Small intestine (tissue), 7 donors: ENCODE data around the gene VRK3. TPM values are rescaled to one million over a fixed set of nuclear protein-coding genes. Genes with fewer than 3 reads are reported as not detected.

Source experiments
- DNase-seq, 2 donors: peaks; one replicate each; pipeline versions ENCODE4 v3.0.0 to v3.0.0-alpha.2; 2013
- FAIRE-seq: peaks from 2 replicates; lab custom pipeline; 2012; peaks lifted over from hg19 to GRCh38; lab: Jason Lieb, UNC
- H3K27ac ChIP-seq, 3 donors: one replicate each; pipeline ENCODE4 v1.5.1; 2013; ENCODE audit warnings: low read length in 2 of 3, mild to moderate bottlenecking in 2 of 3, control low read depth in 1 of 3, inconsistent platforms in 1 of 3, low read depth in 1 of 3, moderate library complexity in 1 of 3
- H3K27me3 ChIP-seq, 3 donors: one replicate each; pipeline ENCODE4 v1.6.1; 2013; ENCODE audit warnings: low read length in 3 of 3, inconsistent platforms in 1 of 3; ENCODE audit not compliant: control insufficient read depth in 3 of 3, insufficient read depth in 3 of 3
- H3K36me3 ChIP-seq, 3 donors: one replicate each; pipeline ENCODE4 v1.6.1; 2013; ENCODE audit warnings: low read length in 3 of 3, inconsistent platforms in 1 of 3, low read depth in 1 of 3, mild to moderate bottlenecking in 1 of 3, moderate library complexity in 1 of 3; ENCODE audit not compliant: control insufficient read depth in 3 of 3, insufficient read depth in 2 of 3
- H3K4me1 ChIP-seq, 3 donors: one replicate each; pipeline ENCODE4 v1.6.1; 2013; ENCODE audit warnings: low read length in 2 of 3, inconsistent platforms in 1 of 3, low read depth in 1 of 3, mild to moderate bottlenecking in 1 of 3, moderate library complexity in 1 of 3; ENCODE audit not compliant: control insufficient read depth in 3 of 3, insufficient read depth in 2 of 3
- H3K4me3 ChIP-seq, 3 donors: one replicate each; pipeline ENCODE4 v1.5.1; 2013; ENCODE audit warnings: low read length in 3 of 3, control low read depth in 1 of 3, inconsistent platforms in 1 of 3, low read depth in 1 of 3, mild to moderate bottlenecking in 1 of 3, moderate library complexity in 1 of 3
- H3K9me3 ChIP-seq, 2 donors: one replicate each; pipeline ENCODE4 v1.6.1; 2013; ENCODE audit warnings: low read depth in 1 of 2, low read length in 1 of 2; ENCODE audit not compliant: control insufficient read depth in 2 of 2, insufficient read depth in 1 of 2
- WGBS, 3 donors: extraction: QIAGEN DNeasy Blood & Tissue Kit; methylation state at CpG; one replicate each; pipeline ENCODE4 v1.1.7; 2013; 5-methylcytosine and 5-hydroxymethylcytosine counted together
- polyA plus RNA-seq, 4 donors: library from polyadenylated mRNA; stranded (reverse) in 3 of 4; unstranded in 1 of 4; fragments of 200-250 nt in 3 of 4; fragments of 120-200 nt in 1 of 4; gene quantifications; one replicate each; pipeline versions ENCODE4 v1.2.1 to v1.2.3, GENCODE V29; 2013
- donor health status: healthy with polysubstance abuse.
- donor health status: control.
- donor health status: control.
- donor health status: Bipolar disorder and iron deficiency.
- donor health status: healthy.

Gene VRK3
- polyA plus RNA-seq, 4 donors: 39.8 to 63.3 (median 48.9) TPM

GRCh38 chr19:50025794-50026549, 800 bp upstream of the VRK3 start, which contains the start of gene ZNF473:
TSS of gene ZNF473 (plus strand) at chr19:50026005. CDS start at chr19:50031083, 5,078 bp downstream.
- DNase-seq: peak; percentile 97 to 98
- Histone ChIP-seq H3K4me3 (peak within 1 kb of the TSS; percentile 67 to 83 (median 73)), H3K27me3 (no peaks in the 10 kb centered on the region), H3K9me3 (no peaks in the 10 kb centered on the region), H3K27ac (peak within 1 kb of the TSS; percentile 90 to 94 (median 93)), H3K4me1 (peaks cover 2 to 32% (median 3%) of the 10 kb centered on the region in 3 donors), H3K36me3 (peaks cover 0 to 20% (median 0%) of the 10 kb centered on the region in 3 donors)
- WGBS, 3 donors: 12 to 15% (median 14%) methylated on average over 45 of the region's 45 CpGs
- FAIRE-seq: no peak

GRCh38 chr19:50024719-50025021, 502 bp downstream of the VRK3 start:
- H3K4me3 ChIP-seq: peak overlapping the region; percentile 67 to 83 (median 73)
- no peaks in the 10 kb centered on the region for H3K9me3 ChIP-seq
- H3K27ac ChIP-seq: peak overlapping the region; percentile 90 to 94 (median 93)
- H3K27me3 ChIP-seq: no peaks in the 10 kb centered on the region
- peaks cover 3 to 40% (median 7%) of the 10 kb centered on the region in 3 donors for H3K4me1 ChIP-seq
- DNase-seq (no peak), FAIRE-seq (no peak)
- WGBS, 3 donors: 0 to 1% (median 0%) methylated on average over 10 of the region's 10 CpGs
- H3K36me3 ChIP-seq: peaks cover 0 to 14% (median 0%) of the 10 kb centered on the region in 3 donors

- no peak overlapping the region for H3K4me3 ChIP-seq
- peaks cover 3 to 45% (median 7%) of the 10 kb centered on the region in 3 donors for H3K4me1 ChIP-seq
- FAIRE-seq: no peak
Measured at GRCh38 chr19:50022823-50023222, 2.3 kb downstream of the VRK3 start.

GRCh38 chr19:50020481-50020880, 4.7 kb downstream of the VRK3 start:
- no peaks in the 10 kb centered on the region for H3K9me3 ChIP-seq
- H3K27ac ChIP-seq: peak overlapping the region; percentile 32 to 90 (median 54)
- FAIRE-seq (no peak), DNase-seq (peak; percentile 17 to 42)
- H3K27me3 ChIP-seq: no peaks in the 10 kb centered on the region
- H3K36me3 ChIP-seq: peaks cover 6 to 41% (median 18%) of the 10 kb centered on the region in 3 donors
- H3K4me1 ChIP-seq: peaks cover 3 to 37% (median 5%) of the 10 kb centered on the region in 3 donors
- H3K4me3 ChIP-seq: no peak overlapping the region
- WGBS, 3 donors: 73 to 80% (median 75%) methylated on average over 6 of the region's 6 CpGs

More at GRCh38 chr19:50022823-50023222, 2.3 kb downstream of the VRK3 start:
- H3K27ac ChIP-seq: peak overlapping the region in 2 of 3 donors; percentile 0 to 73
- 16 to 53% (median 33%) methylated on average over 7 of the region's 7 CpGs for WGBS, 3 donors
- H3K9me3 ChIP-seq: no peaks in the 10 kb centered on the region
- DNase-seq: peak; percentile 51 to 81
- H3K36me3 ChIP-seq: peaks cover 2 to 22% (median 6%) of the 10 kb centered on the region in 3 donors
- H3K27me3 ChIP-seq: no peaks in the 10 kb centered on the region

GRCh38 chr19:50016225-50016807, 8.9 kb downstream of the VRK3 start:
- Histone ChIP-seq H3K4me3 (no peak overlapping the region), H3K27me3 (no peaks in the 10 kb centered on the region), H3K36me3 (peaks cover 14 to 63% (median 30%) of the 10 kb centered on the region in 3 donors), H3K9me3 (no peaks in the 10 kb centered on the region), H3K27ac (no peak overlapping the region), H3K4me1 (peaks cover 0 to 17% (median 5%) of the 10 kb centered on the region in 3 donors)
- no peak for FAIRE-seq
- WGBS, 3 donors: 80 to 100% (median 85%) methylated on average over 1 of the region's 1 CpG
- no peak for DNase-seq

- peaks cover 0 to 2% (median 0%) of the 10 kb centered on the region in 3 donors for H3K4me1 ChIP-seq
- 68 to 88% (median 86%) methylated on average over 10 of the region's 10 CpGs for WGBS, 3 donors
- H3K4me3 ChIP-seq: no peak overlapping the region
- no peak overlapping the region for H3K27ac ChIP-seq
- DNase-seq: peak in 1 of 2 donors; percentile 30
- H3K9me3 ChIP-seq: no peaks in the 10 kb centered on the region
- FAIRE-seq: no peak
- peaks cover 17 to 69% (median 27%) of the 10 kb centered on the region in 3 donors for H3K36me3 ChIP-seq
- H3K27me3 ChIP-seq: no peaks in the 10 kb centered on the region
Measured at GRCh38 chr19:50008532-50008931, 16.6 kb downstream of the VRK3 start.

- H3K9me3 ChIP-seq: no peaks in the 10 kb centered on the region
- DNase-seq (no peak), FAIRE-seq (no peak)
- H3K36me3 ChIP-seq: peaks cover 15 to 72% (median 27%) of the 10 kb centered on the region in 3 donors
- no peak overlapping the region for H3K4me3 ChIP-seq
- 94 to 98% (median 97%) methylated on average over 2 of the region's 2 CpGs for WGBS, 3 donors
- no peak overlapping the region for H3K27ac ChIP-seq
- H3K4me1 ChIP-seq: peaks cover 0 to 2% (median 0%) of the 10 kb centered on the region in 3 donors
- H3K27me3 ChIP-seq: no peaks in the 10 kb centered on the region
Measured at GRCh38 chr19:50007947-50008346, 17.2 kb downstream of the VRK3 start.

GRCh38 chr19:50007170-50007569, 18.0 kb downstream of the VRK3 start:
- H3K36me3 ChIP-seq: peaks cover 15 to 76% (median 32%) of the 10 kb centered on the region in 3 donors
- DNase-seq (no peak), FAIRE-seq (no peak)
- no peaks in the 10 kb centered on the region for H3K9me3 ChIP-seq
- no peaks in the 10 kb centered on the region for H3K27me3 ChIP-seq
- H3K4me1 ChIP-seq: peaks cover 0 to 2% (median 0%) of the 10 kb centered on the region in 3 donors
- H3K4me3 ChIP-seq: no peak overlapping the region
- WGBS, 3 donors: 85 to 92% (median 86%) methylated on average over 10 of the region's 10 CpGs
- H3K27ac ChIP-seq: no peak overlapping the region
